H1 (cell line): ENCODE data around the gene OR8B8. TPM values are rescaled to one million over a fixed set of nuclear protein-coding genes. Genes with fewer than 3 reads are reported as not detected.

Experiments used
- CTCF ChIA-PET: fragments of 300-600 bp; sonication (Branson Sonifier 250); formaldehyde crosslinking; loops from one replicate; lab custom pipeline; 2021; ENCODE audit not compliant: partially characterized antibody; lab: Charles Lee
- POLR2A ChIA-PET: fragments of 300-600 bp; sonication (Branson Sonifier 250); formaldehyde crosslinking; loops from one replicate; lab custom pipeline; 2021; ENCODE audit warnings: inconsistent platforms; ENCODE audit not compliant: partially characterized antibody; lab: Charles Lee
- DNase-seq, 2 experiments: peaks; one replicate each; pipeline versions ENCODE4 v3.0.0 to v3.0.0-alpha.2; 2010 to 2022; ENCODE audit warnings: low spot score in 2 of 2, low read depth in 1 of 2, mixed read lengths in 1 of 2
- FAIRE-seq: peaks from 2 replicates; lab custom pipeline; 2011; peaks lifted over from hg19 to GRCh38; lab: Jason Lieb, UNC
- H2AFZ ChIP-seq: 2 replicates; pipeline ENCODE4 v1.8.1; 2012; ENCODE audit warnings: low read length, inconsistent platforms
- H2AK5ac ChIP-seq: 2 replicates; pipeline ENCODE4 v1.6.1; 2013; ENCODE audit warnings: low read depth, low read length
- H2BK120ac ChIP-seq: replicated peaks from 2 replicates; pipeline ENCODE3; 2013; ENCODE audit warnings: low read depth, low read length, inconsistent platforms
- H2BK12ac ChIP-seq: 2 replicates; pipeline ENCODE4 v1.6.1; 2013; ENCODE audit warnings: low read depth, low read length
- H2BK15ac ChIP-seq: 2 replicates; pipeline ENCODE4 v1.6.1; 2013; ENCODE audit warnings: low read length
- H2BK20ac ChIP-seq: 2 replicates; pipeline ENCODE4 v1.6.1; 2013; ENCODE audit warnings: low read length
- H2BK5ac ChIP-seq: 2 replicates; pipeline ENCODE4 v1.6.1; 2013; ENCODE audit warnings: low read depth, low read length
- H3K14ac ChIP-seq: 2 replicates; pipeline ENCODE4 v1.6.1; 2013; ENCODE audit warnings: inconsistent platforms; ENCODE audit not compliant: insufficient read length
- H3K18ac ChIP-seq: 2 replicates; pipeline ENCODE4 v1.6.1; 2013; ENCODE audit warnings: low read length; ENCODE audit errors: extremely low read depth
- H3K23ac ChIP-seq: 2 replicates; pipeline ENCODE4 v1.6.1; 2013; ENCODE audit warnings: inconsistent platforms; ENCODE audit not compliant: insufficient read length
- H3K23me2 ChIP-seq: 2 replicates; pipeline ENCODE4 v1.6.1; 2013; ENCODE audit warnings: low read depth, low read length
- H3K27ac ChIP-seq: 2 replicates; pipeline ENCODE4 v1.6.1; 2011; ENCODE audit warnings: low read depth, low read length, inconsistent platforms
- H3K27me3 ChIP-seq, 4 experiments: replicated peaks in 1 of 4; 1 replicate in 1 of 4; 2 replicates in 3 of 4; pipeline versions ENCODE4 v1.6.1 to v1.8.1; 2011 to 2013; ENCODE audit warnings: low read length in 3 of 4, mild to moderate bottlenecking in 3 of 4, inconsistent platforms in 2 of 4, mixed read lengths in 2 of 4, moderate library complexity in 1 of 4; ENCODE audit not compliant: control insufficient read depth in 3 of 4, insufficient read depth in 3 of 4; ENCODE audit errors: extremely low read depth in 1 of 4
- H3K36me3 ChIP-seq, 4 experiments: 2 replicates each; pipeline versions ENCODE4 v1.6.1 to v1.8.1; 2011 to 2013; ENCODE audit warnings: mild to moderate bottlenecking in 4 of 4, low read length in 3 of 4, moderate library complexity in 2 of 4, control low read depth in 1 of 4, inconsistent platforms in 1 of 4; ENCODE audit not compliant: insufficient read depth in 4 of 4, control insufficient read depth in 2 of 4
- H3K4ac ChIP-seq: replicated peaks from 2 replicates; pipeline ENCODE3; 2013; ENCODE audit warnings: low read length, low read depth, mixed read lengths, inconsistent platforms; ENCODE audit not compliant: insufficient read length
- H3K4me1 ChIP-seq, 4 experiments: replicated peaks in 1 of 4; 1 replicate in 1 of 4; 2 replicates in 3 of 4; pipeline versions ENCODE4 v1.6.1 to v1.8.1; 2011 to 2013; ENCODE audit warnings: low read length in 3 of 4, inconsistent platforms in 2 of 4, mixed read lengths in 1 of 4; ENCODE audit not compliant: insufficient read depth in 4 of 4, control insufficient read depth in 3 of 4
- H3K4me2 ChIP-seq, 2 experiments: 2 replicates each; pipeline versions ENCODE4 v1.6.1 to v1.8.1; 2011 to 2013; ENCODE audit warnings: low read depth in 2 of 2, low read length in 2 of 2, control low read depth in 1 of 2, inconsistent platforms in 1 of 2, mild to moderate bottlenecking in 1 of 2; ENCODE audit not compliant: insufficient read depth in 1 of 2
- H3K4me3 ChIP-seq, 4 experiments: fragments of 200-600, 300-600 bp in 1 of 4; sonication (generic), shearing (Covaris generic), sonication (Bioruptor Twin) in 1 of 4; 2 replicates each; pipeline versions ENCODE4 v1.5.1 to v1.8.1; 2011 to 2016; ENCODE audit warnings: low read length in 4 of 4, low read depth in 3 of 4, control low read depth in 2 of 4, inconsistent platforms in 2 of 4, mild to moderate bottlenecking in 2 of 4, mixed read lengths in 1 of 4, moderate library complexity in 1 of 4; ENCODE audit not compliant: insufficient read depth in 2 of 4; ENCODE audit errors: extremely low read depth in 1 of 4
- H3K56ac ChIP-seq: replicated peaks from 2 replicates; pipeline ENCODE3; 2013; ENCODE audit warnings: low read depth, mild to moderate bottlenecking, mixed read lengths, low read length, inconsistent platforms; ENCODE audit not compliant: insufficient read length
- H3K79me1 ChIP-seq: 2 replicates; pipeline ENCODE4 v1.6.1; 2013; ENCODE audit warnings: low read depth, low read length, control low read depth
- H3K79me2 ChIP-seq, 2 experiments: 2 replicates each; pipeline versions ENCODE4 v1.6.1 to v1.8.1; 2012 to 2013; ENCODE audit warnings: low read length in 2 of 2, mild to moderate bottlenecking in 2 of 2, inconsistent platforms in 1 of 2; ENCODE audit not compliant: insufficient read depth in 2 of 2, control insufficient read depth in 1 of 2
- H3K9ac ChIP-seq, 4 experiments: replicated peaks in 1 of 4; 1 replicate in 1 of 4; 2 replicates in 3 of 4; pipeline versions ENCODE4 v1.6.1 to v1.8.1; 2011 to 2013; ENCODE audit warnings: low read depth in 3 of 4, low read length in 3 of 4, control low read depth in 2 of 4, mild to moderate bottlenecking in 2 of 4, moderate library complexity in 2 of 4, inconsistent platforms in 1 of 4; ENCODE audit errors: extremely low read depth in 1 of 4
- H3K9me3 ChIP-seq, 2 experiments: 2 replicates each; pipeline versions ENCODE4 v1.6.1 to v1.8.1; 2012 to 2013; ENCODE audit warnings: mild to moderate bottlenecking in 2 of 2, moderate library complexity in 2 of 2, control low read depth in 1 of 2, inconsistent platforms in 1 of 2, low read depth in 1 of 2, low read length in 1 of 2, mixed read lengths in 1 of 2; ENCODE audit not compliant: insufficient read depth in 2 of 2
- H4K20me1 ChIP-seq, 2 experiments: replicated peaks in 1 of 2; 2 replicates each; pipeline versions ENCODE3 to v1.8.1; 2011 to 2013; ENCODE audit warnings: inconsistent platforms in 2 of 2, low read length in 2 of 2, mild to moderate bottlenecking in 1 of 2; ENCODE audit not compliant: insufficient read depth in 2 of 2, control insufficient read depth in 1 of 2
- H4K5ac ChIP-seq: 2 replicates; pipeline ENCODE4 v1.6.1; 2013; ENCODE audit warnings: low read length, low read depth, mixed read lengths, inconsistent platforms; ENCODE audit not compliant: insufficient read length
- H4K8ac ChIP-seq: 2 replicates; pipeline ENCODE4 v1.8.0; 2013; ENCODE audit warnings: mild to moderate bottlenecking, moderate library complexity, low read length, inconsistent platforms; ENCODE audit not compliant: insufficient read depth; ENCODE audit errors: extremely low read depth
- H4K91ac ChIP-seq: replicated peaks from 2 replicates; pipeline ENCODE3; 2013; ENCODE audit warnings: low read length, mixed read lengths, inconsistent platforms; ENCODE audit not compliant: insufficient read length
- ASH2L ChIP-seq: fragments of 200-600, 300-600 bp; sonication (generic); IDR thresholded peaks from one replicate; pipeline ENCODE4 v1.7.1; 2017; ENCODE audit warnings: low read length
- BACH1 ChIP-seq: IDR thresholded peaks from 2 replicates; pipeline ENCODE4 v1.6.1; 2012; ENCODE audit warnings: low read length, improper control_type of control experiment
- EP300 ChIP-seq, 2 experiments: IDR thresholded peaks; 1 replicate in 1 of 2; 2 replicates in 1 of 2; pipeline ENCODE4 v1.6.1; 2011 to 2012; ENCODE audit warnings: low read depth in 2 of 2, low read length in 2 of 2, mild to moderate bottlenecking in 2 of 2, borderline replicate concordance in 1 of 2, inconsistent platforms in 1 of 2, moderate library complexity in 1 of 2
- JUND ChIP-seq: IDR thresholded peaks from 2 replicates; pipeline ENCODE4 v1.6.1; 2011; ENCODE audit warnings: mild to moderate bottlenecking, improper control_type of control experiment, low read length
- KDM5A ChIP-seq: fragments of 200-600 bp; IDR thresholded peaks from 2 replicates; pipeline ENCODE4 v1.7.1; 2012; ENCODE audit warnings: mild to moderate bottlenecking, low read length, inconsistent platforms, mixed read lengths
- NRF1 ChIP-seq: IDR thresholded peaks from 2 replicates; pipeline ENCODE4 v1.6.1; 2011; ENCODE audit warnings: mild to moderate bottlenecking, low read depth, low read length, improper control_type of control experiment
- POLR2A ChIP-seq, 2 experiments: IDR thresholded peaks; 1 replicate in 1 of 2; 2 replicates in 1 of 2; pipeline ENCODE4 v1.6.1; 2011; ENCODE audit warnings: low read depth in 2 of 2, low read length in 2 of 2, mild to moderate bottlenecking in 2 of 2; ENCODE audit errors: control extremely low read depth in 1 of 2
- RBBP5 ChIP-seq: IDR thresholded peaks from 2 replicates; pipeline ENCODE4 v1.7.1; 2012; ENCODE audit warnings: low read depth, mild to moderate bottlenecking, inconsistent platforms, low read length, moderate library complexity, borderline replicate concordance
- RNF2 ChIP-seq: fragments of 200-900, 300-1000 bp; sonication (generic); IDR thresholded peaks from 2 replicates; pipeline ENCODE4 v1.7.1; 2016; ENCODE audit warnings: borderline replicate concordance, low read depth, mild to moderate bottlenecking, antibody characterized with exemption, low read length; ENCODE audit not compliant: poor library complexity, severe bottlenecking; ENCODE audit errors: missing control alignments
- SIX5 ChIP-seq: IDR thresholded peaks from 2 replicates; pipeline ENCODE4 v1.6.1; 2011; ENCODE audit warnings: mild to moderate bottlenecking, low read depth, low read length
- WGBS, 2 experiments: shearing (Covaris generic) in 1 of 2; methylation state at CpG; one replicate each; pipeline versions ENCODE4 v1.1.6 to v1.1.7; 2013 to 2015; ENCODE audit warnings: low lambda C conversion rate in 2 of 2, mixed read lengths in 2 of 2, inconsistent platforms in 1 of 2, low coverage in 1 of 2, missing lambda C conversion rate in 1 of 2; ENCODE audit not compliant: insufficient replicate concordance in 2 of 2, insufficient coverage in 1 of 2, insufficient read length in 1 of 2; ENCODE audit errors: extremely low coverage in 1 of 2, missing lambda C conversion rate in 1 of 2; 5-methylcytosine and 5-hydroxymethylcytosine counted together
- polyA plus RNA-seq, 7 experiments: library from polyadenylated mRNA; depleted of rRNA in 3 of 7; stranded (reverse) in 5 of 7; unstranded in 2 of 7; fragments of >200 nt in 5 of 7; fragments of 200-250 nt in 2 of 7; gene quantifications; 1 replicate in 5 of 7; 2 replicates in 1 of 7; 4 replicates in 1 of 7; pipeline versions ENCODE4 v1.2.1 to v1.2.3, GENCODE V29; 2011 to 2013; ENCODE audit warnings: missing spikeins in 2 of 7, mixed read lengths in 2 of 7
- total RNA-seq: library from RNA; stranded (reverse); fragmentation: NEBNext Ultra II Directional; extraction: Animal tissue kit (Norgen Biotek cat#: 25700); gene quantifications from 2 replicates; pipeline ENCODE4 v1.2.1, GENCODE V29; 2021
- TF ChIP-seq, protein P1 (sequence below): IDR thresholded peaks from 2 replicates; pipeline ENCODE4 v1.6.1; 2012; ENCODE audit warnings: inconsistent platforms

OR8B8 gene
- total and polyA plus RNA-seq, 2 of the 8 experiments (the other 6 are each of a cell fraction or from before 2014, with no cell fraction given), result not detected

DNA sequence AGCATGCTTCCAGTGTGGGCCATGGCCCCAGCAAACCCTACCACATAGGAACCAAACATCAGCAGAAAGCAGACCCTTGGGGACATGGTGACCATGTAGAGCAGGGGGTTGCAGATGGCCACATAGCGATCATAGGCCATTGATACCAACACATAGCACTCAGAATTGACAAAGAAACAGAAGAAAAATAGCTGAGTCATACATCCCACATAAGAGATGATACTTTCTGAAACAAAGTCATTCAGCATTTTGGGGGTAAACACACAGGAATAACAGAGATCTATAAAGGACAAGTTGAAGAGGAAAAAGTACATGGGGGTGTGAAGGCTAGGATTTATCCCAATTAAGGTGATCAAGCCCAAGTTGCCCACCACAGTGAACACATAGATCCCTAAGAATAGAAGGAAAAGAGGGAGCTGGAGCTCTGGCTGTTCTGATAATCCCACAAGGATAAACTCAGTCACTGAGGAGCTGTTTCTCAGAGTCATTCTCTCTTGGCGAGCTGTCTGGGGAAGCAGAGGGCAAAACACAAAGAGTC is 21.0 kb downstream of the OR8B8 start, which contains the start of gene OR8B4:
OR8B4 (minus strand) TSS at position 488 of the 538 bp plus-strand sequence; CDS start at position 488, 0 bp downstream.
- Histone ChIP-seq H3K9me3 (no peaks in the 10 kb centered on the region), H3K18ac (no peak within 1 kb of the TSS), H2BK15ac (no peak within 1 kb of the TSS), H3K27me3 (no peaks in the 10 kb centered on the region), H3K4ac (no peak within 1 kb of the TSS), H2AFZ (no peak within 1 kb of the TSS), H3K23ac (no peak within 1 kb of the TSS), H3K79me2 (no peaks in the 10 kb centered on the region), H3K23me2 (peaks cover 3% of the 10 kb centered on the region; the same call in 1 of the 2 replicates), H3K36me3 (no peaks in the 10 kb centered on the region), H3K56ac (no peak within 1 kb of the TSS), H2BK5ac (no peak within 1 kb of the TSS), H2BK20ac (no peak within 1 kb of the TSS), H2AK5ac (no peak within 1 kb of the TSS; the same call in 1 of the 2 replicates), H4K91ac (no peak within 1 kb of the TSS), H3K14ac (no peak within 1 kb of the TSS), H4K8ac (no peak within 1 kb of the TSS), H3K79me1 (no peaks in the 10 kb centered on the region), H2BK12ac (no peak within 1 kb of the TSS), H3K9ac (no peak within 1 kb of the TSS), H2BK120ac (no peak within 1 kb of the TSS), H3K4me2 (no peak within 1 kb of the TSS), H3K4me1 (no peaks in the 10 kb centered on the region), H4K20me1 (no peaks in the 10 kb centered on the region), H3K4me3 (no peak within 1 kb of the TSS), H3K27ac (no peak within 1 kb of the TSS), H4K5ac (no peak within 1 kb of the TSS)
- POLR2A ChIA-PET, result no interaction called here
- no peak for TF ChIP-seq RBBP5
- TF ChIP-seq BACH1, result no peak
- TF ChIP-seq NRF1, result no peak
- no peak for TF ChIP-seq KDM5A
- TF ChIP-seq SIX5, result no peak
- TF ChIP-seq JUND, result no peak
- TF ChIP-seq EP300 (IDR thresholded peaks at IDR 0.05; ENCODE audit: borderline replicate concordance in 1 of 2, low read depth in 2 of 2, low read length in 2 of 2), result no peak
- TF ChIP-seq, protein P1, sequence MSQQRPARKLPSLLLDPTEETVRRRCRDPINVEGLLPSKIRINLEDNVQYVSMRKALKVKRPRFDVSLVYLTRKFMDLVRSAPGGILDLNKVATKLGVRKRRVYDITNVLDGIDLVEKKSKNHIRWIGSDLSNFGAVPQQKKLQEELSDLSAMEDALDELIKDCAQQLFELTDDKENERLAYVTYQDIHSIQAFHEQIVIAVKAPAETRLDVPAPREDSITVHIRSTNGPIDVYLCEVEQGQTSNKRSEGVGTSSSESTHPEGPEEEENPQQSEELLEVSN, result no peak
- no peak for TF ChIP-seq POLR2A (IDR thresholded peaks at IDR 0.05; ENCODE audit: control extremely low read depth in 1 of 2, low read depth in 2 of 2, low read length in 2 of 2)
- no peak for TF ChIP-seq RNF2
- no peak for TF ChIP-seq ASH2L
- no peak for DNase-seq
- CTCF ChIA-PET, result interaction anchor here (0.7 to 3.4 kb wide), 4 partner anchors 8 to 353 kb away, joined by 3 to 15 read pairs (median 3); no protein-coding TSS in a partner anchor
- FAIRE-seq, result no peak
- WGBS, 2 experiments, result 92% methylated on average over 2 of the region's 2 CpGs; no CpG with 5 or more reads in 1 of the 2 experiments
